GM18508 (cell line): ENCODE measurements around the gene MACF1.
"Not testable (repeated sequence)": the region's sequence is repeated elsewhere in the genome, so short reads cannot be mapped to it uniquely, and the experiment has no call there.

Experiments
- ATAC-seq: cut with Tn5 transposase; IDR thresholded peaks from one replicate; pipeline ENCODE4 v1.9.1; 2021; ENCODE audit warnings: moderate number of reproducible peaks; ENCODE audit not compliant: insufficient read depth, unreplicated experiment

Gene MACF1

DNA sequence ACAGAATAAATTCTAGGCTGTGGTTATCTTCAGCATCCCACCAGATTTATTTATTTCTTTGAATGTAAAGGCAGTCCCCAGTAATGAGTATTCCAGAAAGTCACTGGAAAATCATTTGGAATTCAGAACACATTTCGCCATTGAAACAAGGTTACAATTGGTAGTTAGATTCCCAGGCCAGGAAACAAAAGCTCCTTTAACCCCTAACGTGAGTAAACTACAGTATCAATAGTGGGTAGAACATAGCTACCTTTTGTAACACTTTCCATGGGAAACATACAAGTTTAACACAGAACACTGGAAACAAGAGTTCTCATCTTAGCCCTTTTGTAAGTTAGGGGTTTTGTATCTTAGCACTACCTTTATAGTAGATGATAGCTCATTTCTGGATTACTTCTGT is 233.5 kb downstream of the MACF1 start:
- ATAC-seq, result no peak

DNA sequence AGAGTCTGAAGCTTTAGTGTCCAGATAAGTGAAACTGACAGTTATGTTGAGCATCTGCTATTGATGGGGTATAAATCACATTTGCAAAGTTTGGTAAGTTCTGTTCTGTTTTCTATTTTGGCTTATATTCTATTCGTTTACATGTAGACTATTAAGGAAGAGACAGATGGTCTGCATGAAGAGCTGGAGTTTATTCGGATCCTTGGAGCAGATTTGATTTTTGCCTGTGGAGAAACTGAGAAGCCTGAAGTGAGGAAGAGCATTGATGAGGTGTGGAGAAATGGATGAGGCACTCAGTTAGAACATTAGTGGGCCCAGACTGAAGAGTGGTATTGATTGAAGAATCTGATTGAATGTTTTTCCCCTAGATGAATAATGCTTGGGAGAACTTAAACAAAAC is 236.4 kb downstream of the MACF1 start:
- ATAC-seq, result no peak

DNA sequence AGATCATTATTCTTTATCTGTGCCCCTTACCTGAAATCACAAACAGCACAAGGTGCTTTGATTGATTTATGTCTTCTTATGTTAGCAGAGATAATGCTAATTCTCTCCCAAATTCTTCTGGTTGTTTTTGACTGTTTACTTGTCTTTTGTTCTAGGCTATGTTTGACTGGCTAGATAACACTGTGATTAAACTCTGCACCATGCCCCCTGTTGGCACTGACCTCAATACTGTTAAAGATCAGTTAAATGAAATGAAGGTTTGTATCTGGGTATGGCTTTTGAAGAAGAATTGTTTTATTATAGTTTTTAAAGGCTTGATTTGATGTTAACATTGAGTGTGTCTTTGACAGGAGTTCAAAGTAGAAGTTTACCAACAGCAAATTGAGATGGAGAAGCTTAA is 237.3 kb downstream of the MACF1 start:
- ATAC-seq, result no peak

DNA sequence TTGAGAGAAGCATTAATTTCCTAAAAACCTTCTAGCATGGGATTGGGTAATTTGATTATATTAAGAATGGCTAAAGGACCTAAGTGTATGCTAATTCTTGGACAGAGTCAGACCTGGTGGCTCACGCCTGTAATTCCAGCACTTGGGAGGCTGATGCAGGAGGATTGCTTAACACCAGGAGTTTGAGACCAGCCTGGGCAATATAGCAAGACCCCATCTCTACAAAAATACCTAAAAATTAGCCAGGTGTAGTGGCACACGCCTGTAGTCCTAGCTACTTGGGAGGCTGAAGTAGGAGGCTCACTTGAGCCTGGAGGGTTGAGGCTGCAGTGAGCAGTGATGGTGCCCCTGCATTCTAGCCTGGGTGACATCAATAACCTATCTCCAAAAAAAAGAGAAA is 241.1 kb downstream of the MACF1 start:
- no peak for ATAC-seq

GRCh38 chr1:39446986-39447567 is 242.6 kb downstream of the MACF1 start:
- no peak for ATAC-seq

- not testable (repeated sequence) for ATAC-seq
Measured at GRCh38 chr1:39450041-39450440, 245.5 kb downstream of the MACF1 start.

DNA sequence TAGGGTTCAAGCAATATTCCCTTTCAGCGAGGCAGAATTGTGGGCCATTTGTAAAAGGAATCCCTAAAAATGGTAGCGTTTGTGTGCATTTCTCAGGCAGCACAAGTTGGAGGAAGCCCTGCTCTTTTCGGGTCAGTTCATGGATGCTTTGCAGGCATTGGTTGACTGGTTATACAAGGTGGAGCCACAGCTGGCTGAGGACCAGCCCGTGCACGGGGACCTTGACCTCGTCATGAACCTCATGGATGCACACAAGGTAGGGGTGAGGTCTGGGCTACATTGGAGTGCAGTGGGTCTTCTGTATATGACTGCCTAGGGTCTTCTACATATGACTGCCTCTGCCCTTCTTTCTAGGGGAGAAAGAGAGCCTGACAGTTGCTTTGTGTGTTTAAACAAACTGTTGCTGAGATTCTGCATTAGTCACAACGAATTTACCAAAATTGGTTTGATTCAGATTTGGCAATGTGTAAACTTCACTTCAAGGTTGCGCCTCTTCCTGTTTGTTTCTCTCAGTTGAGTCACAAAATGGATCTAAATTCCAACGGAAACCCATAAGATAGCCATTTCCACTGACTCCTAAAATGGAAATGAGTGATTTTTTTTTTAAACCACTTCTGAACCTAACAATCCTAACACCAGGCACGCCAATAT is 246.6 kb downstream of the MACF1 start:
- ATAC-seq, result no peak

GRCh38 chr1:39452081-39452480 is 247.6 kb downstream of the MACF1 start:
- no peak for ATAC-seq

GRCh38 chr1:39452540-39452939 is 248.0 kb downstream of the MACF1 start:
- ATAC-seq, result no peak

DNA sequence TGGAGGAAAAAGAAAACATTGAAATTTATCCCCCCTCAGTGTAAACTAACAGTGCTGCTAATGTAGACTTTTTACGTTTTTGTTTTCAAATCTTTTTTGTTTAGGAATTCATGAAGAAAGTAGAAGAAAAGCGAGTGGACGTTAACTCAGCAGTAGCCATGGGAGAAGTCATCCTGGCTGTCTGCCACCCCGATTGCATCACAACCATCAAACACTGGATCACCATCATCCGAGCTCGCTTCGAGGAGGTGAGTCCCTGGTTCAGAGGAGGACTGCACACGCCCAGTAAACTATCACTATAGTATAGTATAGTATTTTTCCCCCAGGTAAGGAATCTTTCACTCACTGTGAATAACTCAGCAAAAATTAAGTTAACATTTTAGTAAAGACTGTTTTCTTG is 249.1 kb downstream of the MACF1 start:
- ATAC-seq, result no peak

- no peak for ATAC-seq
Measured at GRCh38 chr1:39458991-39459390, 254.5 kb downstream of the MACF1 start.

GRCh38 chr1:39462074-39462473 is 257.6 kb downstream of the MACF1 start:
- ATAC-seq, result no peak

- ATAC-seq, result no peak
Measured at GRCh38 chr1:39466413-39467107, 262.1 kb downstream of the MACF1 start.

DNA sequence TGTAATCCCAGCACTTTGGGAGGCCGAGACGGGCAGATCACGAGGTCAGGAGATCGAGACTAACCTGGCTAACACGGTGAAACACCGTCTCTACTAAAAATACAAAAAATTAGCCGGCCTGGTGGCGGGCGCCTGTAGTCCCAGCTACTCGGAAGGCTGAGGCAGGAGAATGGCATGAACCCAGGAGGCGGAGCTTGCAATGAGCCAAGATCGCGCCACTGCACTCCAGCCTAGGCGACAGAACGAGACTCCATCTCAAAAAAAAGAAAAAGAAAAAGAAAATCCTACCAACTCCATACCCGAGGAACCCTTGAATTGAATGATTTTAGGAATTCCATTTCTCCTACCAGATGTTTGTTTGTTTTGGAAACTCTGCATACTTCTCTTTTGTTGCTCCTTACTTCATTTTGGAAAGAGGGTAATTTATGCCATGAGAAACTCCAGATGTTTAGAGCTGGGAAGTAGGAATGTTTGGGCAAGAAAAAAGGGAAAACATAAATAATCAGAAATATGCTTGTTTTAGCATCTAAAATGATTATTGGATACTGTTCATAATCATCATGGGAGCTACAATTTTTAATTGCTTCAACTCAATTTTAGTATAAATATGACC is 262.7 kb downstream of the MACF1 start:
- ATAC-seq, result not testable (repeated sequence)

DNA sequence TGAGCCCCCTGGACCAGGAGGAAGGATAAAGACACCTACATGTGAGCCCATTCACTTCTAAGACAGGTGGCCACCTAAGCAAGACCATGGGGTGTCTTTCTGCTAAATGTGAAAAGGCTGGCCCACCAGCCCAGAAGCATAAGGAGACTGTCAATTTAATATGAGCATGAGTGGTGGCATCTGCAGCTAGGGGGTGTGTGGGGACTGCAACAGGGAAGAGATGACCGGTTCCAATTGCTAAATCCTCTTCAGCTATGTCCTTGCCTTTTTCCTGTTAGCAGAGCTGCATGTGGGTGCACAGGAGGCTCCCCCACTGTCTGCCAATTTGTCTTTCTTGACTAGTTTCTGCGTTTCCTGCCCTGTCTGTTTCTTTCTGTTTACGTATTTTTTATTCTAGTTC is 264.7 kb downstream of the MACF1 start:
- ATAC-seq, result no peak

GRCh38 chr1:39470040-39470439 is 265.5 kb downstream of the MACF1 start:
- ATAC-seq, result no peak

DNA sequence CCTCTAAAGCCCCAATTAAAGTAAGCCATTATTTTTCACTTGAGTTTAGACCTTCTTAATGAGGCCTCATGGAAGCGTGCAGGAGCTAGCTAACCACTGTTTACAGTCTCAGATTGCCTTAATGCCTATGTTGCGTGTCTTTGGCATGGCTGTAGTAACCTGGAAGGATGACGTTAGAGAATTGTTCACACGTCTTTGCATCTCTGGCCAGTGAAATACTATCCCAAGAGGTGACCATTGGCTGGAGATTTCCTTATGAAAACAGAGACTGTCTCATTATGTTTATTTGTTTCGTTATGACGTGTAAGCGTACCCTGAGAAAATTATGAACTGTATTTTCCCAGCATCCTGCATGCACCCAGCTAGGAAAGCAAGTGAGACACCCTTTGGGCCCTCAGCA is 268.3 kb downstream of the MACF1 start:
- ATAC-seq, result no peak

DNA sequence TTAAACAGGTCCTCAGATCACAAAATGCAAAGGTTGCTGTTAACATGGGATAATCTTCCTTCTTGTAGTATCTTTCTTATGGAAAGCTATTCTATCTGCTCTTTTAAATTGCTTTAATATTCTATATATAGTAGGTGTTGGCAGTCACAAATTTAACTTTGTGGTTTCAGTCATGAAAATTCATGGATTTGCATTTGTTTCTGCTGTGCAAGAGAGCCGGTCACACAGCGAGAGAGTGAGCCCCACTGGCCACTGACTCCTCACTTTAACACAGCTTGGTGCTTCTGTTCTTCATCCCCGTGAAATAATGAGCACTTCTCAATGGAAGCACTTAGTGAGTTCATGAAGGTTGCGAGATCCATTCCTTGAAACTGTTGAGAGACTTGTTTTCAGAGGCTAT is 268.8 kb downstream of the MACF1 start:
- ATAC-seq, result no peak

DNA sequence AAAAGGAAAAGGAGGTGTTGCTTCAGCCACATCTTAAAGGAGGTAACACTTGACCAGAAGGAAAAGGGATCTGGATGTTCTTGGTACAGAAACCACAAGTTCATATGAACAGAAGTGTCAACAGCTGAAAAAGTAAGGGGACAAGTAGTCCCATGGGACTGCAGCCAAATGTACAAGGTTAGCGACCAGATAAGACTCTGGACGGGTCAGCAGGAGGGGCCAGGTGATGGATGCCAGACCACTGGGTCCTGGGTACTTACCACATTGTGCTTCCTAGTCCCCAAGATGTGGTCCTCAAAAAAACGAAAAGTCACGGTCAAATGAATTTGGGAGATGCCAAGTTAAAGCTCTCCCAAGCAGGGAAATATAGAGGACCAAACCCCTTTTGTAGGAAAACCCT is 270.3 kb downstream of the MACF1 start:
- ATAC-seq, result no peak

GRCh38 chr1:39475551-39475950 is 271.1 kb downstream of the MACF1 start:
- ATAC-seq, result not testable (repeated sequence)

GRCh38 chr1:39478126-39478915 is 273.8 kb downstream of the MACF1 start:
- ATAC-seq, result no peak
